H4 (cell line): ENCODE measurements around the gene PUM1. TPM values are rescaled to one million over a fixed set of nuclear protein-coding genes. Genes with fewer than 3 reads are reported as not detected.

ENCODE experiments used
- DNase-seq: peaks from one replicate; pipeline ENCODE4 v3.0.0-alpha.2; 2015; ENCODE audit warnings: low spot score
- total RNA-seq: library from RNA; depleted of rRNA; stranded (reverse); fragments of >200 nt; shearing (Covaris generic); gene quantifications from 2 replicates; pipeline ENCODE4 v1.2.3, GENCODE V29; 2014

The PUM1 gene
- total RNA-seq, 1 experiment from 2014 or later, result 31.7 TPM

DNA sequence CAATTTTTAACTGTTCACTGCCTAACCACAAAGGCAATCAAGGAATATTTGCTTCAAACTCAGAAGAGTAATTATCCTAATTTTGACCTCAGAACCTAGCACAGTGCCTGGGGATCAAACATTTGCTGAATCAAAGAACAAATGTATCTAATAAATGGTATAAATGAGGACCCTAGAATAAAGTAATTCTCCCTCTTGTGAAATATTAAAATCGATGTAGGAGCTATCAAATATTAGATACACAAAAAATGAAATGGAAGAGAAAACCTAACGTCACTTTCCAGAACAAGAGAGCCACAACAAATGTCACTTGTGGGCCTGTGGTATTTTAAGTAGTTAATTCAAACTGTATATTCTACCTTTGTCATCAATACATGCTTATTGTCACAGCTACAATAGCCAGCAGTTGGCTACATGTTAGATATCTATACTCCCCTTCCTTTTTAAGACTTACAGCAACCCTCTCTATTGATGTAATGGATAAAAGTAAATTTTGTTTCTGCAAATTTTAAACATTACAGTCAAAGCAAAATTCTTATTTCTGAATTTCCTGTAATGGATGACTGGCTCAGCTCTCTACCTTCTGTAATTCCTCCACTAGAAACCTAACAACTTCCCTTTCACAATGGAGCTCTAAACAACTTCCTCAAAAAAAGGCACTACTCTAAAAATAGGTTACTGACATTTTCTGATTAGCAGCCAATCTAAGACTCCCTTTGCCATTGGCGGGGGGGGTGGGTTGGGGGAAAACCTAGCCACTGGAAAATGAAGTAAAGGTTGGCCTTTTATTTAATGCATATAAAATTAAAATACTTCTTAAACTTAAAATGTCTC is 37.6 kb downstream of the PUM1 start:
- no peak for DNase-seq

DNA sequence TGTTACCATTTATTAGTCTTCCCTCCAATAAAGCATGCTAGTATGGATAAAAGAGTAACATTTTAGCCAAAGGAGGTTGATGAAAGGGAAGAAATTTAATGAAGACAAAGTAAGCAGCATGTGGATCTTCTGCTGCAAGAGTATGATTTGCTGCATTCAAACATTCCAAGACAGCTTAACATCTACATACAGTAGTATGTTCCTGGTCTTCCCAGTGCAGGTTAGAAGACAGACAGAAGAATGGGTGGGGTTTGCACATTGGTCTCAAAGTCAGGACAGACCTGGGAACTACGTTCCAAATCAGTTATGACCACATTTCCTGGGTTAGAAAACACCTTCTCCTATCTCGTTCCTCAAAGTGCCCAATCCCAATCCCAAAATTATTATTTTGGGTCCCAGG is 43.3 kb downstream of the PUM1 start:
- no peak for DNase-seq

DNA sequence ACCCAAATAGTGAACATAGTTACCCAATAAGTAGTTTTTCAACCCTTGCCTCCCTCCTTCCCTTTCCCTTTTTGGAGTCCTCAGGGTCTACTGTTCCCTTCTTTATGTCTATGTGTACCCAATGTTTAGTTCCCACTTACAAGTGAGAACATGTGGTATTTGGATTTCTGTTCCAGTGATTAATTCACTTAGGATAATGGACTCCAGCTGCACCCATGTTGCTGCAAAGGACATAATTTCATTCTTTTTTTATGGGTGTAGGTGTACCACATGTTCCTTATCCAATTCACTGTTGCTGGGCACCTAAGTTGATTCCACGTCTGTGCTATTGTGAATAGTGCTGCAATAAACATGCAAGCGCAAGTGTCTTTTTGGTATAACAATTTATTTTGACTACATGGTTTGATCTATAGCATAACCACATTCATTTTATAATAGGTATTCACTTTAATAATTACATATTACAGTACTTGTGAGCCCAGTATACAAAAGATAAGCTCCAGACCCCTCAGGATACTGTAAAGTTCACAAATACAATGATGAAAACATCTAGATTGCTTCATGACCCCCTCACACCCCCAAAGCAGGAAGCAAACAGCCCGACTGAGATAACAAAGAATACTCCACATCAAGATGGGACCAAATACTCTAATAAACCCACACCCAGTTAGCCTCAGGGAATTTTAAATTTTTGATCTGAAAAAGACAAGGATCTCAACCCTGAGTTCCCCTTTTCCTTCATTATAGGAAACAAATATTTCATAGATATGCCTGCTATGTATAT is 45.3 kb downstream of the PUM1 start:
- no peak for DNase-seq

DNA sequence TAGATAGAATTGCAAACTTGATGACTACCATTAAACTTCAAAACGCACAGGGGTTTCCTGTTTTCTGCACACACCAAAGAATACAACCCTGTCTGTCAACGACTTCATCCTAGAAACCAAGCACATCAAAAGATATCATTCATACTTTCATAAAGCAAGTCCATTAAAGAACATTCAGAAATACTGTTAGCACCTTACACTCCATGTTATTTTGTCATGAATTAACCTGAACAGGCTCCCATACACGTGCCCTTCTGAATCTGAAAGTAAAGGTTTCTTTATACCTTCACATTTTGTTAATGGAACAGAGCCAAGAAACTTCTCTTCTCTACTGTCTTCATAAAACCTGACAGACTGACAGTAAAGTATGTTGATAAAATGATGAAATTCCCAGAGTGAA is 46.1 kb downstream of the PUM1 start:
- DNase-seq, result no peak

DNA sequence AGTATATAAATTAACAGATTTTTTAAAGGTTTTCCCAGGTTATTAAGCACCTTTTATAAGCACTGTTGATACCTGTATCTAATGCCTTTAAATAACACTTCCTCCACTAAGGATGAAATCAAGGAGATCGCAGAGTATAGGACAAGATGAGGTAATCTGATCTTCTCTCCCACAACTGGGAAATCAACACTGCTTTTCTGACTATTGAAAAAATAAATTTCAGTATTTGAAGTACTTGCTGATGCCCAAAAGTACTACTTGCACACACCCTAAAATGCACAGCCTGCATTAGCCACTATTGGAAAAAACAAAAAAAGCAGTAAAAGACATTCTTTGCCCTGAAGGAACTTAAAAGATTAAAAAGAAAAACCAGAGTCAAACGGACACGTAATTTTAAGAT is 48.6 kb downstream of the PUM1 start:
- DNase-seq, result no peak

DNA sequence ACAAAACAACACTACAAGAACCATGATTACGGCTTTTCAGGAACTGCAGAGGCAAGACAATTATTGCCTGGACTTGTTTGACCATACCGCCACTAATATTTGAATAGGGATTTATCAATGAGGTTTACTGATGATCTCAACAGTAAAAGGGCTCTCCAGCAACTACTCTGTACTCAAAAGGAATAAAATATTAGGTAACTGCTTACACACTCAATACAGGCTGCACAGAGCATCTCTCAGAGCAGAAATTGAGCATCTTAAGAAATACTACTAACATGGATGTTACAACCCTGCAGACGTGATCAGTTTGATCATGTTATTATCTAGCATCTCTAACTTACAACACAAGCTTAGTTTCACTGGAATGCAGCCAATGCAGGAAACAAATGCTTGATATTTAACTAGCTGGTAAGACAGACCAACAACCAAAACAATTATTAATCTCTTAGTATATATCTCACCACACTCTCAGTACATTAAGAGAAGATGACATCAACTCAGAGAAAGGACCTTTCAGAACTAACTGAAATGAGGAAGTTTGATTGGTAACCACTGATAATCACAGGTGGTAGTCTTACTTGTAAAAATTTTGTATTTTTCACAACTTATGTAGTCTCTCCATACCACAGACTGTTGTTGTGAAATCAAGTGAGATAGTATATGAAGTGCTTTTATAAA is 52.2 kb downstream of the PUM1 start:
- DNase-seq, result no peak

DNA sequence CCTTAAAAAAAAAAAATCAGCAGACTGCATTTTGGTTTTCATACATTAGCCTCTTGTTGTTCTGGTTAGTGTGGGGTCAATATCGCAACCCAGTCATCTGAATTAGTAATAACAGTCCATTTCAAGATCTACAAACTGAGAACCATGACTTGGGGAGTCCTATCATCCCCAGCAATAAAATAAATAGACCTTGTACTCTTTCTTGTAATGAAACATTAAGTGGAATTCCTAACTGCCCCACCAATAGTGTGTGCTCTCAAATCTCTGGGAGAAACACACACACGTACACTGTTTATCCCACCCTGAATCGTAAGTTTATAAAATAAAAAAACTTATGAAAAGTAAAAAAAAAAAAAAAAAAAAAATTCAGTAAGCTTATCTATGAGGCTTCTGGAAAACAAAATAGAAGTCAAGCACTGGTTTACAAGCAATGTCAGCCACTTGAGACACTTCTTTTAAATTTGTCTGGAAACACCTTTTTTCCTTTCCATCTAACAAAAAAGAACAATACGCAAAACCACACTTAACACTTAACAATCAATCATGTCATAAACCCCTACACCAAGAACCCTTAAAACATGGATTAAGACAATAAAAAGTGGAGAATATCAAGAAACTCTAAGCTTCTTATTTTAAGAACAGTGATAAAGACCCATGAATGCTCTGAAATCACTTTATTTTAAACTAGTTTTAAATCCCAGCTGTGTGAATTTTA is 53.1 kb downstream of the PUM1 start:
- no peak for DNase-seq

DNA sequence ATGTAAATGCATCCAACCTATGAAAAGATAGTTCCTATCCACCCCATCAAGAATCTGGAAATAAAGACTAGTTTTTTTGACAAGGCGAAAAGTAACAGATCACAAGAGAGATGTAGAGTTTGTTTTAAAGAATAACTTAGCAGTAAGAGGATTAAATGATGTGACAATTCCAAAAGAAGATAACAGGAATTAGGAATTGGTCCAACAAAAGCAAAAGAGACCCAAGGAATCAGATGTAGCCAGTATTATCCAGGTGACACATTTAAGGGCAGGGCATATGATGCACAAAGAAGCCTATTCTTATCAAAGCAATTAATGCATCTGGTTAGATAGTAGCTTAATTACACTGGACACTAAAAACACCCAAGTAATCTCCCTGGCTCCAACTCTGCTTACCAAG is 53.8 kb downstream of the PUM1 start:
- DNase-seq, result no peak

DNA sequence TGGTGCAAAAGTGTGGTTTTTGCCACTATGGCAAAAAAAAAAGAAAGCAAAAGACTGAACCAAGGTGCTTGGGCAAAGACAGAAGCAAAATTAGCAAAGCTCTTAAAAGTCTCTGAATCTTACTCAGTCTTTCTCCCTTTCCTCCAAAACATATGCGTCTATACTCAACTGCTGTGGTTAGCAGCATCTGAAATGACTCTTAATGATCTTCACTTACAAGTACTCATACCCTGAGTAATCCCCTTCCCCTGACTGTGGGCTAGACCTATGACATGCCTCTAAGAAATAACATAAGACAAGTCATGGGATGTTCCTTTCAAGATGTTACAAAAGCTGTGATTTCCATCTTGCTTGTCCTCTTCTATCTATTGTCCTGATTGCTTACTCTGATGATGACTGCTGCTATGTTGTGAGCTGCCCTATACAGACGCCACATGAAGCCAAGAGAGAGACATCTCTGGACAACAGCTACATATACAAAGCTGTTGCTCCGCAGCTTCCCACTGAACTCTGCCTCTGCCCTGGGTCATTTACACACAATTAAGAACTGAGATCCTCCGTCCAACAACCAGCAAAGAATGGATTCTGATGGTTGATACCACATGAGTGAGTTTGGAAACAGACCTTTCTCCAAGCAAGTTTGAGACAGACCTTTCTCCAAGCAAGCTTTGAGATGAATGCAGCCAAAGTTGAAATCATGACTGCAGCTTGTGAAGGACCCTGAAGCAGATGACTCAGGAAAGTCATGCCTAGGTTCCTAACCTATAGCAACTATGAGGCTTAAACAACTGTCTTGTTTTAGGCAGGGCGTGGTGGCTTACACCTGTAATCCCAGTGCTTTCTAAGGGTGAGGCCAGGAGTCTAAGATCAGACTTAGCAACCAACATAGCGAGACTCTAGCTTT is 55.2 kb downstream of the PUM1 start:
- no peak for DNase-seq

DNA sequence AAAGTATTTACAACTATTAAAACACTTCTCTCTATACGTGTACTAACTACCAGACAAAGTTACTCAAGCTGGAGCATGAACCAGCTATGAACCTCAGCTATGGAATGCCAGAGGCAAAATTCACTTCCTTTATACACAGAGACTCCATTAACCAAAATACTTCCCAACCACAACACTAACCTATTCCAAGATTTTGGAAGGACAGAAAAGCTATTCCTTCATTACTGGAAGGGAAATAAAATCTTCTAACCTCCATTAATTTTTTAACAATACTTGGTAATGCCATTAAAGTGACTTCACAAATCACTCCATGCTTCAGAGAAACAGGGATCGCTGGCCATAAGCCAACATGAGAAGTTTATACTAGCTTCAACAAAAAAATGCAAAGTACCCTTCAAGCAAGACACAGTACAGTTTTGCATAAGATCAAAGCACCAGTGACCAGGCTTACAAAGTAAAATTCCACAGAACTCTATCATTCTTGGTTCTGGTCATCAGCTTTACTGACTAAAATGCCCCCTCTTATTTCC is 58.0 kb downstream of the PUM1 start:
- peak; percentile 78 for DNase-seq

DNA sequence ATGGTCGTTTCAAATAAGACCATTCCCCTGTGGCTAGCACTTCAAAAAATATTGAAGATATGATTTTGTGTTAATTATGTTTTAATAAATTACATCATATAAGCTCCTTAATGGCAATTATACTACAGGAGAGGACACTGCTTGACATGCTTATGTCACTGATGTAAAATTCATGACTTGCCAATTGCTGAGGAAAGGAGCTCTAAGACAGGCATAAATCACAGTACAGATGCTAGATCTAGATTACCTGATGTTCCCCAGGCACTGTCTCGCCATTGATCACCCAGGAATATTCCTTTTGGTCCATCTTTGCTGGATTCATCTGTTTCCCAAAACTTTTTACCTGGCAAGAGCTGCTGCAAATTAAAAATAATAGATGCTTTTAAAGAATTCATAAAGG is 58.8 kb downstream of the PUM1 start:
- DNase-seq, result no peak

DNA sequence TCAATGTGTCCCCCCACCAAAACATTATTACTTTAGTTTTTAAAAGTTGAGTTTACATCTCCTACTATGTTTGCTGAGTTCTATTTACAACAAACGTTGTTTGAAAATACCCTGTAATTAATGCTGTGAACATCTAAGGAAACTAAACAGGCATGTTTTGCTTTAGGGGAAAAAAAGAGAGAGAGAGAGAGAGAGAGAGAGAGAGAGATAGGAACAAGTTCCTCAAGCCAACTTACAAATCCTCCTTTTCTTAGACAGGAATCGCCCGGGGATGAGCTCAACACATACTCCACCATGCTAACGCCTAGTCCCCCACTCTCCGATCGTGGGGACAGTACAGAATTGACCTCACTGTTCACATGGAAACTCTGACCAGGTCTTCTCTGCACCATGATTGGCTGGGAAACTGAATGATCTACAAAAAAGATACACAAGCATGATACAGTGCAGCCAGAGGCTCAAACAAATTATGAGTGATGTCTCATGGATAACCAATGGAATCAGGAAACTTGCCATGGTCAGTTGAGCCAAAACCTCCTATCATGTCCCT is 59.8 kb downstream of the PUM1 start:
- no peak for DNase-seq

DNA sequence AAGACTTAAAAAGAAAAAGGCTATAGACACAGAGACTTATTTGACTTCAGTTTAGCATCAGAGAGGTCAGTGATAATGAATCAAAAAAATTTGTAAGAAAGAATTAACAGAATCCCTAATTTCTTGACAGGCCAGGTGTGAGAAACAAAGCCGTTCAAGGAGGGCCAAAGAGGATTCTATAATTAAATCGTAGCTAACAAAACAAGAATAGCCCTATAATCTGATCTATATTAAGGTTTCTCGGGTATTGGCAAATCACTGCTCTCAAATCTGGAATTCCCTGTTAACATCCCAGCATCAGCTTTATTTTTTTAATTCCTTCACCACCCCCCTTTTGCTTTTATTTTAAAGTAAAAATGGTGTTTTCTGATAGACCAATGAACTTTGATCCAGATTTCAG is 60.3 kb downstream of the PUM1 start:
- DNase-seq, result no peak

DNA sequence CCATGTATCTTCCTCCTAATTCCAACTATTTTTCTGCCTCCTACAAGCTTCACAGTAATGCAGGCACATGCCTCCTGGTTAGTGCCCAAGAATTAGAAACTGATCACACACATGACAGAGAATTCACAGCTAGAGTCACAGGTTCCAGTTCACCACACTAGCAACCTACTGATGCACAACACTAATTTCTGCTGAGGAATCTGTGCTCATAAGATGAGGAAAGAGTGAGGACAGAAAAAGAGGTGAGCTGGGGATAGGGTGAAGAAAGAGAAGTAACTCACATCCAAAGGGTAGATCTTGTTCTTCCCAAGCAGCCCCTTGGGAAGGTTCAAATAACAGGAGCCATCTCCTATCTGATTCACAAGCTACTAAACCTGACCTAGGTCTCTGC is 61.3 kb downstream of the PUM1 start:
- no peak for DNase-seq

DNA sequence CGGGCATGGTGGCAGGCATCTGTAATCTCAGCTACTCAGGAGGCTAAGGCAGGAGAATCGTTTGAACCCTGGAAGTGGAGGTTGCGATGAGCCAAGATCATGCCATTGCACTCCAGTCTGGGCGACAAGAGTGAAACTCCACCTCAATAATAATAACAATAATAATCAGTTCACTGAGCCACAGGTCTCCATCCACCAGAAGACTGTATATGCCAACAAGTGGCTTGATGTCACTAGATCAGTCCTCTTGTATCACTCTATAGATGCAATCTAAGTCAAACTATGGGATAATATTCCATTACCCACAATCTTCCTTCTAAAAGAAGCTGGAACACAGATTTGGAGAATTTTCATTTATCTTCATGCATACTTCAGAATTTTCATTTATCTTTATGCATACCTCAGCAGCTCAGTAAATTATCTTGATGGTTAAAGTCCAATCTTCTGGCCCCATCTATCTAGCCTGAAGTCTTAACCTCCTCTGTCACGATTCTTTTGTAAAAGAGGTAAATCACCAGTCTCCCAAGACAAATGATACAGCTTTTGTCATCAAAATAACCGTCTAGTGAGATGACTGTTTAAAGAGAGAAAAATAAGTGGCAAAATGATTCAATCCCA is 61.8 kb downstream of the PUM1 start:
- DNase-seq, result no peak

DNA sequence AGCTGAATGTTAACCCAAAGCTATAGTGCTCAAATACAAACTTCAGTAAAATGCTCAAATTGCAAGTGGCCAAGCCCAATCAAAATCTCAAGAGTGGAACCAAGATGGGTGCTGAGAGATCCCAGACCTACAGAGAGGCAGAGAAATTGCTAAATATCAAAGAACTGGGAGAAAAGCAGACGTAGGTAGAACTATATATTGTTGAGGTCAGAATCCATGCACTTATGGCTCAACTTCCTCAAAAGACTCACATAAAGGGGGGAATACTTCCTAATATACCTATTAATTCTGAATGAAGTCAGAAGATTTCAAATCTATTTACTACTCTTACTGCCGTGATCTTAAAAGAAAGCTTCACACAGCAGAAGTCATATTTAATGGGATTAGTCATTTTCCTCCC is 65.2 kb downstream of the PUM1 start:
- DNase-seq, result no peak

DNA sequence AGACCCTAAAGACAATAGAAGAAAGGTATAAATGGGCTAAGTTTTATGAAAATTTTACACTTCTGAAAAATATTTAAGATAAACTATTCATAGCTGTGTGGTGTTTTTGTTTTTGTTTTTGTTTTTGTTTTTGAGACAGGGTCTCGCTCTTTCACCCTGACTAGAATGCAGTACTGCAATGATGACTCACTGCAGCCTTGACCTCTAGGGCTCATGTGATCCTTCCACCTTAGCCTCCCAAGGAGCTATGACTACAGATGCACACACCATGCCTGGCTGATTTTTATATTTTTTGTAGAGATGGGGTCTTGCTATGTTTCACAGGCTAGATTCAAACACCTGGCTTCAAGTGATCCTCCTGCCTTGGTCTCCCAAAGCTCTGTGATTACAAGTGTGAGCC is 66.6 kb downstream of the PUM1 start:
- DNase-seq, result no peak

DNA sequence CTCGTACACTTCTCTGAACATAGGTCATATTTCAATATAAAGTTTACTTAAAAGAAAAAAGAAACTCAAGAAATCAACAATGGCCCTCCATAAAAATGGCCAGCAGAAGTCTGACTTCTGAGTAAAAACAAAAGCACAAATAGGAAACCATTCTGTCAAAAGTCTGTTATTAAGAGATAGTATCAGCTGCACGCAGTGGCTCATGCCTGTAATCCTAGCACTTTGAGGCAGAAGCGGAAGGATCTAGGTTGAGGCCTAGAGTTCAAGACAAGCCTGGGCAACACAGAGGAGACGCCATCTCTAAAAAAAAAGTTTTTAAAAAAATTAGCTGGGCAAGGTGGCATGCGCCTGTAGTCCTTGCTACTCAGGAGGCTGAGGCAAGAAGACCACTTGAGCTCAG is 67.3 kb downstream of the PUM1 start:
- no peak for DNase-seq

DNA sequence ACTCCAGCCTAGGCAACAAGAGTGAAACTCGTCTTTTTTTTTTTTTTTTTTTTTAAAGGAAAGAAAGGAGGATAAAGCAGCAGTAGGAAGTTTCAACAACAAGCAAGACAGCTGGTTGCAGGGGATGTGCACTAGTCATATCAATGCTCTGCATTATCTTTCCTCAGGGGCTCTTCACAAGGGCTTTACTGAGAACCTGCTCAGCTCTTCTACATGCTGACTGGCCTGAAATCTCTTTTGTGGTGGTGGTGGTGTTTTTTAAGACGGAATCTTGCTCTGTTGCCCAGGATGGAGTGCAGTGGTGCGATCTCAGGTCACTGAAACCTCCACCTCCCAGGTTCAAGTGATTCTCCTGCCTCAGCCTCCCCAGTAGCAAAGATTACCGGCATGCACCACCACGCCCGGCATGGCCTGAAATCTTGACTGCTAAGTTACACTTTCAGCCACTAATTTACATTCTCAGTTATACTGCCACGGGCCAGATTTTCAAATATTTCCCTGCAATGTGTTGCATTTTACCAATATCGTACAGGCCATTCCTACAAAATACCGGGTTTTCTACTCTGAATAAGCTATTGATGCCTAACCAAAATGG is 68.0 kb downstream of the PUM1 start:
- DNase-seq, result no peak
